HG02588 (cell line): ENCODE results near the gene ZDHHC14.
A peak's percentile ranks its signal among the peaks of the same experiment; 100 is the strongest.
"Not testable (repeated sequence)": the region's sequence is repeated elsewhere in the genome, so short reads cannot be mapped to it uniquely, and the experiment has no call there.

Experiments
- ATAC-seq: cut with Tn5 transposase; IDR thresholded peaks from one replicate; pipeline ENCODE4 v1.9.1; 2021; ENCODE audit warnings: mild to moderate bottlenecking, moderate library complexity; ENCODE audit not compliant: unreplicated experiment

The ZDHHC14 gene

DNA sequence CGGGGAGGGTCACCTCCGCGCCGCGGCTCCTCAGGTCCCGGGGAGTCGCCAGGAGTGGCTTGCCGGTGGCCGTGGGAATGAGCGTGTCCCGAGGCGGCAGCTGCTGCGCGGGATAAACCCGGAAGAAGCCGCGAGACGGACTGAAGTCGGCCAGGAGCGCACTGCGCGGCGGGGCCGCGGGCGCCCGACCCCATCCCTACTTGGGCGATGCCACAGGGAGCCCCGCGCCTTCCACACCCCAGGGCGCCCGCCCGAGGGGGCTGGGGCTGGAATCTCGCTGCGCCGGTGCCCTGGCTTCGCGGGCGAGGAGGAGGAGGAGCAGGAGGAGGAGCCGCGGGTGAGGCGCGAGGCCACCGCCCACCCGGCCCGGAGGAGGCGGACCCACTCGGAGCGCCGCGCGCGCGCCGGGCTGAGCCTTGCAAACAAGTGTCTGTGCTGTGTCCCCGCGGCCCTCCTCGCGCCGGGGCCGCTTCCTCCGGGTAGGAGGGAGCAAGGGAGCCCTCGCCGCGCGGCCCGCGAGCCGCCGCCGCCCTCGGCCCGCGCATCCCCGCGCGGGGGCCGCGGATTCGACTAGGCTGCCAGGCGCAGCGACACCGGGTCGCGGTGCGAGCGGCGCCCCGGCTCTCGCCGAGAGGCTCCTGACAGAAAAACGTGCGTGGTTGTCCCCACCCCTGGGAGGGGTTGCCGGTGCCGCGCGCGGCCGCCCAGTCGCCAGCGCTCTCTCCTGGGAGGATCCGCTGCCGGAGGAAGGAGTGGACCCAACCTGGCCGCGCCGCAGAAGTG, at the start of gene ZDHHC14:
ZDHHC14 (plus strand) TSS at position 412 of the 783 bp plus-strand sequence.
- peak; percentile 74 for ATAC-seq

DNA sequence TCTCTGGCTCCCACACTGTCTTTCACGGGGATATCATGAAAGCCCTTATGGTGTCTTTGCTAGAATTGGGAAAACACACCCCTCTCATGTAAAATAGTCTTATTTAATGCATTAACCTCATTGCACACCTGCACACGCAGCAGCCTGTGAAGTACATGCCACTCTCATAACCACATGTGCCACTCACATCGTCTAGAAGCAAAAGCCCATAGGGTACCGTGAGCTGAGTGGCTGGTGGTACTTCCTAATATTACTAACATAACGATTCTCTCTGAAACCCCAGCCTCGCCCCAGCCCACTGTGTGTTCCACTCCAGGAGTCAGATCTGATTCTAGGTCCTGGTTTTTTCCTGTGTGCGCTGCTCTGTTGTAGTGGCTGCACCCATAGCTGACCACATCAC, 48.2 kb upstream of the ZDHHC14 start:
- no peak for ATAC-seq

DNA sequence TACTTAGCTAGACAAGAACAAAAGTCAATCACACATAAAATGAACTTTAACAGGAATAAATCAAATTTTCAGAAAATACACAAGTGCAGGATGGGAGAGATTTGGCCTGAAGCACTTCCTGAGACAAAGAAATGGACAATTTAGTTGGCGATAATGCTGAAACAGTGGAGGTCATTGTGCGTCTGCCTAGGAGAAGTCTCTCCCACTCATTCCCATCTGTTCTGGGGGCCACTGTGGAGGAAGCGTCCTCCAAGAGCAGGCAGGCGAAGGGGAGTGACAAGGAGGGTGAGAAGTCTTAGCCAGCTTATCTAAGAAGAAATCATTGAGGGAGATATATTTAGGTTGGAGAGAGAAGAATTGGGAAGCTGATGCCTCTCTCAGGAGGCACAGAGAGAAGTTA, 47.5 kb upstream of the ZDHHC14 start:
- no peak for ATAC-seq

DNA sequence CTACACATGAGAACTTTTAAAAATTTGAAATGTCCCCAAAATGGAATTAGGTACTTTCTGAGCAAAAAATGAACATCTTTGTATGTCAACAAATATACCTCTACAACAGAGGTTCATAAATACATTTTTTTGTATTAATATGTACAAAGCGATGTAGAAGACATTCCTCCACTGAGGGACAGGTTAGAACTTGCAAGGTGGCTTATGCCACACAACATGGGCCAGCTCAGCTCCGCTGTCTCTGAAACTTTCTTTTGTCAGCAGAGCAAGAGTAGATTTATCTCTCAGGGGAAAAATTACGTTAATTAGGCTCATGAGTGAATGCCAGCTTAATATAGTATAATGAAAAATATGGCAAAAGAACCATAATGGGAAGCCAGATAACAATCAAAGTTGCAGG, 47.0 kb upstream of the ZDHHC14 start:
- ATAC-seq, result no peak

DNA sequence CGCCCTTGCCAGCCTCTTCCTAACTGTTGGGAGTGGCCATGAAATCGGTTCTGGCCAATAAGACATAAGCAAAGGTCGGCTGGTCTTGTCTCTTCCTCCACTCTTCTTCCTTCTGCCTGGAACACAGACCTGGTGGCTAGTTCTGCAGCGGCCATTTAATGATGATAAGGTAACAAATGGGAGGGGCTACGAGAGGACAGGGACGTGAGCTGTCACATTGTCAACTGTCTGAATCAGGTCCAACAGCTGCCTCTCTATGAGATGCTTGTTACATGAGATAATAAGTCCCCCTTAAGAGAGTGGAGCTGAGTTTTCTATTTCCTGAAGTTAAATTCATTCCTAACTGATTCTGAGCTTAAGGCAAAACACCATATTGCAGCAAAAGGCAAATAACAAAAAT, 45.2 kb upstream of the ZDHHC14 start:
- ATAC-seq, result no peak

DNA sequence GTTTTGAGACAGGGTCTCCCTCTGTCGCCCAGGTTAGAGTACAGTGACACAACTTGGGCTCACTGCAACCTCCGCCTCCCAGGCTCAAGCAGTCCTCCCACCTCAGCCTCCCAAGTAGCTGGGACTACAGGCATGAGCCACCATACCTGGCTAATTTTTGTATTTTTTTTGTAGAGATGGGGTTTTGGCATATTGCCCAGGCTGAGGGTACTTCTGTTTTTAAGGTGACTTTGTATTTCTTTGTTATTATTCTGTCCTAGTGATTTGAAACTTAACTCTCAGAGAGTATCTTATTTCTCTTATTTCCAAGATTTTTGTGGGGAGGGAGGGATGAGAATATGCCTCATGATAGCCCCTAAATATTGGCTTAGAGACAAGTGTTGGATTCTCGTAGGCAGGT, 43.7 kb upstream of the ZDHHC14 start:
- ATAC-seq, result not testable (repeated sequence)

DNA sequence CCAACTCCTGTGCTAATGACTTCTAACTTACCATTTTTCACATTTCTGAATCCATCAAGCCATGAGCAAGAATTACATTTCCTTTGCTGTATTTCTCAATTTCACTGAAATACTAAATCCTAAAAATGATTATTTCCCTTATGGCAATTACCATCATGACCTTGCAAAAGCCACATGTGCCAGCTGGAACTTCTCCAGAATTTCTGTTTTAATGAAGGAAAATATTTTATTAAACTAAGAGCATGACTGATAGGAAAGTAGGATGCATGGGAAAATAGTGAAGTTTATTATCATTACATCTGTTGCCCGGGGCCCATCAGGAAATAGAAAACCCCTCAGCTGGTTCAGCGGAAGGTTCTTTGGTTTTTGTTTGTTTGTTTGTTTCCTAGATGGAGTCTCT, 43.2 kb upstream of the ZDHHC14 start:
- ATAC-seq, result no peak

DNA sequence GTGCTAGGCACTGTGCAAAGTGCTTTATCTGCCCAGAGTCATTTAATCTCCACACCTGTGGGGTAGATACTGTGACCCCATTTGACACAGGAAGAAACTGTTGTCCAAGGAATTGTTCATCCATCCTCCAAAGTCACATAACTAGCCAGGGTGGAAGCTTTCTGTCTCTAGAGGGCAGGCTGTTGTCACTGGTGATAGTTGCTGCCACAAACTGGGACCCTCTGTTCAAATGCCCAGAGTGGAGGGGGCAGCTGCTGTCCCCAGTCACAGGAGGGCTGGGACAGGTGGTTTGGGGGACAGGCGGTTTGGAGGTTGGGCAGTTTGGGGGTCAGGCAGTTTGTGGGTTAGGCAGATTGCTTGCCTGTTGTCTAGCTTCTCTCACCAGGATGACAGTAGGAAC, 41.6 kb upstream of the ZDHHC14 start:
- no peak for ATAC-seq

DNA sequence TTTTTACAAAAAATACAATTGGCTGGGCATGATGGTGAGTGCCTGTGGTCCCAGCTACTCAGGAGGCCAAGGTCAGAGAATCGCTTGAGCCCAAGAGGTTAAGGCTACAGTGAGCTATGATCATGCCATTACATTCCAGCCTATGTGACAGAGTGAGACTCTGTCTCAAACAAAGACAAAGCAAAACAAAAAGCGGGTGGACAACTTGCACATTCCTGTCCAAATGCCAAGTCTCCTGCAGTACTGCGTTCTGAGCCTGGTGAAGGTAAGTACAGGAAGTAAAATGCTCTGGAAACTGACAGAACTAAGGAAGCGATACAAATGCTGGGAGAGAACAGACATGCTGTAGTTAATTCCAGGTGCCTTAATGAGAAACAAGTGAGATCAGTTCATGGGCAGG, 37.3 kb upstream of the ZDHHC14 start:
- no peak for ATAC-seq

DNA sequence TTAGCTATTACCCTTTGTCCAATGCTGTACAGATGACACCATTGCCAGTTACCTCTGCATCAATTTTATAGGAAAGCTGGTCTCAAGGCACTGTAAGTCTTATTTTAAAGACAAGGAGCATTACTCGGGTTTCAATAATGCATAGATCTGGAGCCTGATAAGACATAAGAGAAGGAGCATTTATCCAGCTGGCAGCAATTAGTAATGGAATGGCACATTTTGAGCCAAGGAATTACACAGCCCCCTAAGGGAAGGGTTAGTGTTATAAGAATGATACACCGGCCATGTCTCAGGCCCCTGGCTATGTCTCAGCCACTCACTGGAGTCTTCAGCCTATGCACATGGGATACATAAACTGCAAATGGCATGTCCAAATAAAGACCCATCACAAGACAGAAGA, 34.6 kb upstream of the ZDHHC14 start:
- no peak for ATAC-seq

DNA sequence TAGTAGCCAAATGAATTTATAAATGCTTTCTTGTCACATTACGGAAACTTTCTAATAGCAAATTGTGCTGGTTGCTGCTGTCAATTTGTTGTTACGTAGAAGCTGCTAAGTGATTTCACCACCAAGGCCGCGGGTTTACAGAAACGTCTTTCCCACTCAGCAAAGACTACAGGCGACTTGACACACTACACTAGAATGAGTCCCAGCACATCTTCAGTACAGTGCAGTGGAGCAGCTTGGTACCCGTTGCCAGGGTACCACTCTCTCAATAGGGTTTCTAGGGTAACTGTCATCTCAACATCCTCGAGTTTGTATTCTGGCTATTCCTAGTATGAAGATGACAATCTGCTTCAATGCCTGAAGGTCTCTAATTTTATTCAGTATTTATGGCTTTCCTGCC, 22.7 kb upstream of the ZDHHC14 start:
- ATAC-seq, result no peak

DNA sequence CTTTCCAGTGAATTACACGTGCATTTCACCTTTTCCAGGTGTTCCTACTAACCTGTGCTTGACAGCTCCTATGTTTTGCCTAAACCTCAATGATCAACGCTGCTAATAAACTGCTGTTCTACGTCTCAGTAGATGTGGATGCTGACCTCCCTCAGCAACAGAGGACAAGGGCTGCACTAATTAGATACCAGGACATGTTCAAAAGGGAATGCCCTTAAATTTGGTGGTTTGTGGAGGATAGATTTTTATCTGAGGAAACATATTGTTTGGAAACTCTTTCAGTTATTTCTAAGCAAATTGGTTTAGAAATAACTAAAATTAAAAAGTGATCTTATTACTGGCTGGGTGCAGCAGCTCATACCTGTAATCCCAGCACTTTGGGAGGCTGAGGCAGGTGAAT, 19.1 kb upstream of the ZDHHC14 start:
- no peak for ATAC-seq

DNA sequence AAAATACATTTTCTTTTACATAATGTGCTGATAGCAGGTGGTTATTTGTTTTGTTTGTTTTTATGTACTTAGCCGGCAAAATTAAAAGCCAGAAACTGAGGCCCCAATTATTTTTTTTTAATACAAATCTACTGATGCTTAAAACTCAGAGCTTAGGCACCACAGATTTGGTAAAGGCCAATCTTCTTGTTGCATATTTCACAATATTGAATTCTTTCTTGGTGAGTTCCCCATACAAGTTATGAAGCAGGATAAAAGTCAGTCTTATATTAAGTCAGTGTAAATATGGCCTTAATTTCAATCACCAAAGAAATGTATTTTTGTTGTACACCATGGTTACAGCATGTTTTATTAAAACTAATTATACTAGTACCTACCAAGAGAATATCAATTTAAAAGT, 16.3 kb upstream of the ZDHHC14 start:
- no peak for ATAC-seq

DNA sequence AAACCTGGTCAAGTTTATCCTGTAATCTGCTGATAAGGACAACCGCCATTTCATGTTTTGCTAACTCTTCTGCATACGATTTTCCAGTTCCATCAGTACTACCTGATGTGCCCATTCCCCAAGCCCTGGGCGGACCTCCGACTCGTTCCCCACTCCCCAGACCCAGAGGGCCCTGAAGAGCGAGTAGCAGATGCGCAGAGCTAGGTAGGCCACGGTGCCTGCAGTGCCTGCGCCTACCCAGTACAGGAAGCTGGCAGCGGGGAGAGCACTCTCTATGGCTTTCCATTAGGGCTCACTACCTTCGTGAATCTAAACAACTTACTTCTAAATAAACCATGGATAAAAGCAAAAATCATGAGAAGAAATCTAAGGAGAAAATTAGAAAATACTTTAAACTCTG, 14.3 kb upstream of the ZDHHC14 start:
- no peak for ATAC-seq

DNA sequence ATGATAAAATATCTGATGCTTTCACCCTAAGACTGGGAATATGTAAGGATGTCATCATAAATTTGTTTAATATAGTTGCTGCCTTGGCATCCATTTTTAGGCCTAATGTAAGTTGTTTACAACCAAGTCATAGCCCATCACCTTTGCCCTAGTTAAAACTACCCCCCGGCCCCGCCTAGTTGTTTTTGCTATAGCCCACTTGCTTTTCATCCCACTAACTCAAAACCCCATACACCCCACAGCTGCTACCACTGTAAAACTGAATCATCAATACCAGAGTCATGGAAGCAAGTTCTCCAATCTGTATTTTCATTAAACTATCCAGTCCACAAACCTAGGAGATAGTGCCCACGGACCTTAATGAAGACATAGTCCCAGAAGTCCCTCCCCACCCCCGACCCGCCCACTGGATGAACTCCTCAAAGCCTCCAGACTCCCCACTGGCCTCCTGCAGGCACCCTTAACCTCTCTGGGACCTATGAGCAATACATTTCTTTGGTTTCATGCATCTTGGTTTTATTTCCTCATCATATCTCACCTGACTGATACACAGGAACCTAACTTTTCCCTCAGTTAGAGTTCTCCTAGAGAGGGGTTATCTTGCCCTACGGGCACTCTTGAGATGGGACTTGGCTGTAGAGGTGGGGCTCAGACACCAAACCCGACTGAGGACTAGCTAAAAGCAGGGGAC, 12.5 kb upstream of the ZDHHC14 start:
- no peak for ATAC-seq

DNA sequence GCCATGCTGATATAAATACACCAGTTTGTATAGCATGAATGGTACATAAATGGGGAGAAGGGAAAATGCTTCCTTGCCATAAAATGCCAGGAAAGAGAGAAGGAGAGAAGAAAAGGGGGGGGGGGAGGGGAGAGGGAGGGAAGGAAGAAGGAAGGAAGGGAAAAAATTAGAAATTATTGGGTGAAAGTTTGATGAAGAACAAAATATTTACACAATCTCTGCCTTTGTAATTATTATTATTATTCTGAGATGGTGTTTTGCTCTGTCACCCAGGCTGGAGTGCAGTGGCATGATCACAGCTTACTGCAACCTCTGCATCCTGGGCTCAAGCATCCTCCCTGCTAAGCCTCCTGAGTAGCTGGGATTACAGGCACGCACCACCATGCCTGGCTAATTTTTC, 10.2 kb upstream of the ZDHHC14 start:
- no peak for ATAC-seq

DNA sequence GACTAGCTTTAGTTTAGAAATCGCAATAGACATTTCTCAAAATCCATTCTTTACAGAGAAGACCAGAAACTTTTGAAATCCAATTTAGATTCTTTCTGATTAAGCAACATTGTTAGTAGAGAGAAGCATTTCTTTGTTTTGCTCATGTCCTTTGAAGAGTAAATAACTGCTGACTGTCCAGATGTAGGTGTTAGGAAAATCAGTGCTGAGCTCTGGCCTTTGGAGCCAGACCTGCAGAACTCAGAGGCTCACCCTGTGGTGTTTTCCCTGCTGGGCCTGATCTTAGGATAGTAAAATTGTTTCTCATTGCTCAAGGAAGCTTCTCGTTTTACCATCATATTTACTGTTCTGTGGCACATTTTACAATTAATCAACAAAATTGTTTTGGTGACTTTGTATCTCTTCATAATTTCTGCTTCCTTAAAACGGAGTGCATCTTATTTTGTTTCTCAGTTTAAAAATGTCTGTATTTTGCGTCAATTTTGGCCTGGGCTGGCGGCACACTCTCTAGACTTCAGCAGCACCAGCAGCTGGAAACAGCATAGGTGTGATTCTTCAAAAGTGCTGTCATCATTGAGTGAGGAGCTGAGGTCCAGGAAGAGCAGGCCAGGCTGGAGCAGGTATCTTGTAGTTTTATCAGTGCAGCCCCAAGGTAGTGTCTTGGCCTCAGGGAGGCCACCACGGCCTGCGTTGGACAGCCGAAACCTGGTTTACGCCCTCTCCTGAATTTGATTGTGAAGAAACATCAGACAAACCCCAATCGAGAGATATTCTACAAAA, 8.3 kb upstream of the ZDHHC14 start:
- ATAC-seq, result no peak

DNA sequence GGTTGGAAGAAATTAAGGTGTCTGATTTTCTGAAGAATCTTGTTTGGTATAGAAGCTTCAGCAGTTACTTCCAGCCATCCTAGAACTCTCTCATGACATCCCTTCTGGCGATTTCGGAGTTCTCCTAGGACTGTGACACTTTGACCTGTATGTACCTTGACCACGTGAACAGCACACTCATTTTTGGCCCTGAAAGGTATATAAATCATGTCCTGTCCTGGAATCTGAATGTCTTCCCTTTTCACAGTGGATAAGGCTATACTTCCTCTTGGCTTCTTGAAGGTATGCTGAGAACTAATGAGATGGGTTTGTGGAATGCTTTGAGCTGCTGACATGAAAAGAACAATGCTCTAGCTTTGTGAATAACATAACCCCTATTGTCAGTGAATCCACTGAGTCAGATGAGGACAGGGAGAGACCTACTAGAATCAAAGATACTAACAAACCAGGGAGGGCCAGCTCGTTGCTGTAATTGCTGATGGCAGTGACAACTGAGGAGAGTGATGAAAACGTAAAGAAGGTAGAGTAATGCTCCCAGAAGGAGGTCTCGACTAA, 6.0 kb upstream of the ZDHHC14 start:
- no peak for ATAC-seq

DNA sequence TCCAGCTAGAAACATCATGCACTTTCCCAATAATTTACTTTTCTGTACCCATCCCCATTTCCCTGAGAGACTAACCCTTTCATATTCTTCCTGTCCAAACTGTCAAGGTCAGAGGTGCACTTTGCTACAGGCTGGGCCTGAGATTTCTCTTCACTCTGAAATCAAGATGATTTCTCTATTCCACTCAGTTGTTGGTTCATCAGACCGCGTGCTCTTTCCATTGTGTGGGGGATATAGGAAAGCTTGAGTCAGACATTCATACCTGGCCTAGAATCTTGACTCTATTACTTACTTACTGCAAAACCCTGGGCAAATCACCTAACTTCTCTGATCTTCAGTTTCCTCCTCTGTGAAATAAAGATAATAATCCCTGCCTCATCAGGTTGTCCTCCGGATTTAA, 4.7 kb upstream of the ZDHHC14 start:
- ATAC-seq, result no peak

DNA sequence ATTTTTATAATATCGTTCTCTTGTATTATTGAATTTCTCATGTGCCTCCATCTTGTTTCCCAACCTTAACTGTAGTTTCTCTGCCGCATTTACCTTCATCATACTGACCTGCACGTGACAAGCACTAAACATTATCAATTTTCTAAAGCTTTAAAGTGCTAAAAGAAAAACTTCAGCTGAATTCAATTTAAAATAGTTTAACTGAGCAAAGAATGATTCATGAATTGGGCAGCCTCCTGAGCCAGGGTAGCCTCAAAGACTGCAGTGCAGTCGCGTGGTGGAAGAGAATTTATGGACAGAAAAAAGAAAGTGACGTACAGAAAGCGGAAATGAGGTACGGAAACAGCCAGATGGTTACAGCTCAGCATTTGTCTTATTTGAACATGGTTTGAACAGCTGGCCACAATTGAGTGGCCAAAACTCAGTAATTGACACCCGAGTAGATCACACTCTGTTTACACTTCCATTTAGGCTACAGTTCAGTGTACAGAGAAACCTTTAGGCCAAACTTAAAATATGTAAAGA, 4.2 kb upstream of the ZDHHC14 start:
- no peak for ATAC-seq
